WTC11 (cell line): ENCODE data around the gene TRPM8. TPM values are rescaled to one million over a fixed set of nuclear protein-coding genes. Genes with fewer than 3 reads are reported as not detected.

ENCODE experiments used
- ATAC-seq: fragments of 200-7000 bp; cut with Tn5 transposase; 2 replicates; pipeline ENCODE4 v1.10.0; 2021; ENCODE audit warnings: mild to moderate bottlenecking, moderate library complexity
- CTCF ChIA-PET: fragments of 300-600 bp; sonication (Branson Sonifier 250); formaldehyde crosslinking; loops from one replicate; lab custom pipeline; 2021; ENCODE audit warnings: antibody characterized with exemption; lab: Charles Lee
- POLR2A ChIA-PET: fragments of 350-600 bp; sonication (Branson Sonifier 250); formaldehyde crosslinking; loops from one replicate; lab custom pipeline; 2021; ENCODE audit warnings: antibody characterized with exemption; lab: Charles Lee
- DNase-seq: peaks from one replicate; pipeline ENCODE4 v3.0.0; 2021; ENCODE audit warnings: low spot score
- H3K27ac Mint-ChIP-seq: 2 replicates; pipeline ENCODE4 v1.8.0; 2021; ENCODE audit warnings: mixed read lengths
- H3K27me3 Mint-ChIP-seq: 2 replicates; pipeline ENCODE4 v1.8.0; 2021; ENCODE audit warnings: low read depth, mild to moderate bottlenecking, moderate library complexity, mixed read lengths
- H3K36me3 Mint-ChIP-seq: 2 replicates; pipeline ENCODE4 v1.8.0; 2021; ENCODE audit warnings: mixed read lengths
- H3K4me1 Mint-ChIP-seq: 2 replicates; pipeline ENCODE4 v1.8.0; 2022; ENCODE audit warnings: mixed read lengths
- H3K4me3 Mint-ChIP-seq: 2 replicates; pipeline ENCODE4 v1.8.0; 2021; ENCODE audit warnings: mild to moderate bottlenecking, moderate library complexity, mixed read lengths
- H3K9me3 Mint-ChIP-seq: 2 replicates; pipeline ENCODE4 v1.8.0; 2021; ENCODE audit warnings: mixed read lengths
- ATF1 ChIP-seq: sonication (generic); formaldehyde crosslinking; IDR thresholded peaks from 2 replicates; pipeline ENCODE4 v1.8.1; 2023; ENCODE audit warnings: mild to moderate bottlenecking, moderate library complexity, missing genetic modification reagents
- ATF6 ChIP-seq: sonication (generic); formaldehyde crosslinking; IDR thresholded peaks from 2 replicates; pipeline ENCODE4 v1.8.1; 2023; ENCODE audit warnings: mild to moderate bottlenecking, missing genetic modification reagents
- CREB1 ChIP-seq: sonication (generic); formaldehyde crosslinking; IDR thresholded peaks from 2 replicates; pipeline ENCODE4 v1.8.0; 2023; ENCODE audit warnings: mild to moderate bottlenecking, missing genetic modification reagents
- ERG ChIP-seq: fragments of 250-450 bp; sonication (Bioruptor Pico); IDR thresholded peaks from 2 replicates; pipeline ENCODE4 v1.8.0; 2021; ENCODE audit warnings: mild to moderate bottlenecking
- ESRRA ChIP-seq: sonication (generic); formaldehyde crosslinking; IDR thresholded peaks from 2 replicates; pipeline ENCODE4 v1.8.1; 2022; ENCODE audit warnings: mild to moderate bottlenecking, missing genetic modification reagents, borderline replicate concordance
- FOXP1 ChIP-seq: sonication (generic); formaldehyde crosslinking; IDR thresholded peaks from 2 replicates; pipeline ENCODE4 v1.8.0; 2022; ENCODE audit warnings: missing genetic modification reagents, mild to moderate bottlenecking, moderate library complexity, borderline replicate concordance
- IRF2 ChIP-seq: sonication (generic); formaldehyde crosslinking; IDR thresholded peaks from 2 replicates; pipeline ENCODE4 v1.8.0; 2022; ENCODE audit warnings: low read depth, missing genetic modification reagents, borderline replicate concordance
- KAT7 ChIP-seq: sonication (generic); formaldehyde crosslinking; IDR thresholded peaks from 2 replicates; pipeline ENCODE4 v1.8.1; 2023; ENCODE audit warnings: missing genetic modification reagents, mild to moderate bottlenecking, borderline replicate concordance
- NFE2L1 ChIP-seq: sonication (generic); formaldehyde crosslinking; IDR thresholded peaks from 2 replicates; pipeline ENCODE4 v1.8.1; 2023; ENCODE audit warnings: missing genetic modification reagents
- PRDM15 ChIP-seq: sonication (generic); formaldehyde crosslinking; IDR thresholded peaks from 2 replicates; pipeline ENCODE4 v1.8.0; 2022; ENCODE audit warnings: missing genetic modification reagents
- PRRX2 ChIP-seq: fragments of 250-450 bp; sonication (Bioruptor Pico); IDR thresholded peaks from 2 replicates; pipeline ENCODE4 v1.8.0; 2021; ENCODE audit warnings: mild to moderate bottlenecking
- TEAD1 ChIP-seq: sonication (generic); formaldehyde crosslinking; IDR thresholded peaks from 2 replicates; pipeline ENCODE4 v1.8.0; 2022; ENCODE audit warnings: mild to moderate bottlenecking, missing genetic modification reagents
- ZNF317 ChIP-seq: sonication (generic); formaldehyde crosslinking; IDR thresholded peaks from 2 replicates; pipeline ENCODE4 v1.8.1; 2023; ENCODE audit warnings: low read depth, mild to moderate bottlenecking, moderate library complexity, missing genetic modification reagents, borderline replicate concordance
- ZNF396 ChIP-seq: fragments of 250-450 bp; sonication (Bioruptor Pico); IDR thresholded peaks from 2 replicates; pipeline ENCODE4 v1.8.0; 2021; ENCODE audit warnings: mild to moderate bottlenecking, moderate library complexity, borderline replicate concordance
- ZNF425 ChIP-seq: fragments of 250-450 bp; sonication (Bioruptor Pico); conservative IDR thresholded peaks from 2 replicates; pipeline ENCODE4 v1.9.0; 2021; ENCODE audit warnings: mild to moderate bottlenecking
- ZNF512 ChIP-seq: sonication (generic); formaldehyde crosslinking; IDR thresholded peaks from 2 replicates; pipeline ENCODE4 v1.8.1; 2022; ENCODE audit warnings: missing genetic modification reagents, borderline replicate concordance
- total RNA-seq: library from RNA; stranded (reverse); gene quantifications from 3 replicates; pipeline ENCODE4 v1.2.3, GENCODE V29; 2021
- TF ChIP-seq, protein P1 (sequence below): sonication (generic); formaldehyde crosslinking; conservative IDR thresholded peaks from 2 replicates; pipeline ENCODE4 v1.8.1; 2022; ENCODE audit warnings: mild to moderate bottlenecking, missing genetic modification reagents
- TF ChIP-seq, protein P2 (sequence below): sonication (generic); formaldehyde crosslinking; IDR thresholded peaks from 2 replicates; pipeline ENCODE4 v1.8.0; 2022; ENCODE audit warnings: mild to moderate bottlenecking, missing genetic modification reagents
- TF ChIP-seq, protein P3 (sequence below): sonication (generic); formaldehyde crosslinking; IDR thresholded peaks from 2 replicates; pipeline ENCODE4 v1.8.0; 2022; ENCODE audit warnings: mild to moderate bottlenecking, missing genetic modification reagents
- TF ChIP-seq, protein P4 (sequence below): sonication (generic); formaldehyde crosslinking; IDR thresholded peaks from 2 replicates; pipeline ENCODE4 v1.8.0; 2022; ENCODE audit warnings: mild to moderate bottlenecking, missing genetic modification reagents

Gene TRPM8
- total RNA-seq, 1 experiment from 2014 or later: 0.26 TPM

GRCh38 chr2:233934524-233934923 lies 17.4 kb downstream of the TRPM8 start:
- ChIA-PET CTCF (no interaction called here), POLR2A (no interaction called here)
- ATAC-seq (no peak), DNase-seq (no peak)
- peaks cover 12% of the 10 kb centered on the region for H3K27me3 Mint-ChIP-seq
- TF ChIP-seq ESRRA (no peak), ZNF512 (CRISPR knock-in tag) (no peak), NFE2L1 (CRISPR knock-in tag) (no peak), KAT7 (CRISPR knock-in tag) (no peak), PRDM15 (CRISPR knock-in tag) (no peak), FOXP1 (no peak), ZNF425 (CRISPR knock-in tag) (no peak), TEAD1 (CRISPR knock-in tag) (no peak), ATF1 (CRISPR knock-in tag) (no peak), PRRX2 (CRISPR knock-in tag) (no peak), CREB1 (CRISPR knock-in tag) (no peak), ZNF317 (CRISPR knock-in tag) (no peak), IRF2 (CRISPR knock-in tag) (no peak), ZNF396 (CRISPR knock-in tag) (no peak), ERG (no peak), ATF6 (CRISPR knock-in tag) (no peak)
- TF ChIP-seq, protein P1, sequence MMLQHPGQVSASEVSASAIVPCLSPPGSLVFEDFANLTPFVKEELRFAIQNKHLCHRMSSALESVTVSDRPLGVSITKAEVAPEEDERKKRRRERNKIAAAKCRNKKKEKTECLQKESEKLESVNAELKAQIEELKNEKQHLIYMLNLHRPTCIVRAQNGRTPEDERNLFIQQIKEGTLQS (CRISPR knock-in tag): no peak
- TF ChIP-seq, protein P2, sequence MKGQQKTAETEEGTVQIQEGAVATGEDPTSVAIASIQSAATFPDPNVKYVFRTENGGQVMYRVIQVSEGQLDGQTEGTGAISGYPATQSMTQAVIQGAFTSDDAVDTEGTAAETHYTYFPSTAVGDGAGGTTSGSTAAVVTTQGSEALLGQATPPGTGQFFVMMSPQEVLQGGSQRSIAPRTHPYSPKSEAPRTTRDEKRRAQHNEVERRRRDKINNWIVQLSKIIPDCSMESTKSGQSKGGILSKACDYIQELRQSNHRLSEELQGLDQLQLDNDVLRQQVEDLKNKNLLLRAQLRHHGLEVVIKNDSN: no peak
- TF ChIP-seq, protein P3, sequence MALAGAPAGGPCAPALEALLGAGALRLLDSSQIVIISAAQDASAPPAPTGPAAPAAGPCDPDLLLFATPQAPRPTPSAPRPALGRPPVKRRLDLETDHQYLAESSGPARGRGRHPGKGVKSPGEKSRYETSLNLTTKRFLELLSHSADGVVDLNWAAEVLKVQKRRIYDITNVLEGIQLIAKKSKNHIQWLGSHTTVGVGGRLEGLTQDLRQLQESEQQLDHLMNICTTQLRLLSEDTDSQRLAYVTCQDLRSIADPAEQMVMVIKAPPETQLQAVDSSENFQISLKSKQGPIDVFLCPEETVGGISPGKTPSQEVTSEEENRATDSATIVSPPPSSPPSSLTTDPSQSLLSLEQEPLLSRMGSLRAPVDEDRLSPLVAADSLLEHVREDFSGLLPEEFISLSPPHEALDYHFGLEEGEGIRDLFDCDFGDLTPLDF (CRISPR knock-in tag): no peak
- TF ChIP-seq, protein P4, sequence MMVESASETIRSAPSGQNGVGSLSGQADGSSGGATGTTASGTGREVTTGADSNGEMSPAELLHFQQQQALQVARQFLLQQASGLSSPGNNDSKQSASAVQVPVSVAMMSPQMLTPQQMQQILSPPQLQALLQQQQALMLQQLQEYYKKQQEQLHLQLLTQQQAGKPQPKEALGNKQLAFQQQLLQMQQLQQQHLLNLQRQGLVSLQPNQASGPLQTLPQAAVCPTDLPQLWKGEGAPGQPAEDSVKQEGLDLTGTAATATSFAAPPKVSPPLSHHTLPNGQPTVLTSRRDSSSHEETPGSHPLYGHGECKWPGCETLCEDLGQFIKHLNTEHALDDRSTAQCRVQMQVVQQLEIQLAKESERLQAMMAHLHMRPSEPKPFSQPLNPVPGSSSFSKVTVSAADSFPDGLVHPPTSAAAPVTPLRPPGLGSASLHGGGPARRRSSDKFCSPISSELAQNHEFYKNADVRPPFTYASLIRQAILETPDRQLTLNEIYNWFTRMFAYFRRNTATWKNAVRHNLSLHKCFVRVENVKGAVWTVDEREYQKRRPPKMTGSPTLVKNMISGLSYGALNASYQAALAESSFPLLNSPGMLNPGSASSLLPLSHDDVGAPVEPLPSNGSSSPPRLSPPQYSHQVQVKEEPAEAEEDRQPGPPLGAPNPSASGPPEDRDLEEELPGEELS (CRISPR knock-in tag): no peak
- no peaks in the 10 kb centered on the region for H3K9me3 Mint-ChIP-seq
- H3K4me1 Mint-ChIP-seq: peaks cover 17% of the 10 kb centered on the region
- H3K27ac Mint-ChIP-seq: no peak overlapping the region
- H3K36me3 Mint-ChIP-seq: no peaks in the 10 kb centered on the region
- no peak overlapping the region for H3K4me3 Mint-ChIP-seq
